Naive B cell (primary cell): ENCODE results near the gene ZNF333. TPM values are rescaled to one million over a fixed set of nuclear protein-coding genes. Genes with fewer than 3 reads are reported as not detected.
"Not testable (repeated sequence)": the region's sequence is repeated elsewhere in the genome, so short reads cannot be mapped to it uniquely, and the experiment has no call there.

Experiments
- ATAC-seq, 2 donors: fragments of 150-1000 bp; cut with Tn5 transposase; 2 replicates each; pipeline ENCODE4 v1.10.0; 2021; ENCODE audit warnings: low read depth in 2 of 2, mild to moderate bottlenecking in 2 of 2, moderate library complexity in 2 of 2
- DNase-seq: peaks from one replicate; pipeline ENCODE4 v3.0.0; 2022
- H3K27ac Mint-ChIP-seq, 6 donors: one replicate each; pipeline ENCODE4 v1.8.0; 2020 to 2022; ENCODE audit warnings: mild to moderate bottlenecking in 6 of 6, mixed read lengths in 6 of 6, moderate library complexity in 5 of 6, inconsistent platforms in 2 of 6
- H3K27me3 Mint-ChIP-seq, 3 donors: one replicate each; pipeline ENCODE4 v1.8.0; 2021 to 2022; ENCODE audit warnings: mixed read lengths in 3 of 3, mild to moderate bottlenecking in 1 of 3
- H3K36me3 Mint-ChIP-seq, 2 donors: one replicate each; pipeline ENCODE4 v1.8.0; 2020 to 2022; ENCODE audit warnings: mixed read lengths in 2 of 2, inconsistent platforms in 1 of 2, mild to moderate bottlenecking in 1 of 2
- H3K4me1 Mint-ChIP-seq, 3 donors: one replicate each; pipeline ENCODE4 v1.8.0; 2020 to 2022; ENCODE audit warnings: mixed read lengths in 3 of 3, inconsistent platforms in 1 of 3, mild to moderate bottlenecking in 1 of 3, moderate library complexity in 1 of 3
- H3K4me3 Mint-ChIP-seq, 8 donors: one replicate each; pipeline ENCODE4 v1.8.0; 2020 to 2022; ENCODE audit warnings: mild to moderate bottlenecking in 8 of 8, mixed read lengths in 8 of 8, moderate library complexity in 8 of 8, inconsistent platforms in 2 of 8
- H3K9me3 Mint-ChIP-seq, 7 donors: one replicate each; pipeline ENCODE4 v1.8.0; 2020 to 2022; ENCODE audit warnings: mixed read lengths in 7 of 7, mild to moderate bottlenecking in 5 of 7, inconsistent platforms in 2 of 7, moderate library complexity in 1 of 7
- polyA plus RNA-seq, 6 donors: library from polyadenylated mRNA; unstranded; fragments of 300-500 nt; fragmentation: Illumina TruSeq; gene quantifications; one replicate each; pipeline ENCODE4 v1.2.3, GENCODE V29; 2021; ENCODE audit warnings: low read depth in 6 of 6

ZNF333 gene
- polyA plus RNA-seq, 6 donors from 2014 or later = 8.6 to 18.1 (median 11.0) TPM

GRCh38 chr19:14775326-14775725 is 85.5 kb downstream of the ZNF333 start:
- Mint-ChIP-seq H3K4me3 (peak overlapping the region; percentile 0 to 89 (median 80)), H3K27me3 (peaks cover 3 to 31% (median 17%) of the 10 kb centered on the region in 3 donors), H3K4me1 (peaks cover 20 to 38% (median 25%) of the 10 kb centered on the region in 3 donors)
- H3K27ac Mint-ChIP-seq, ATAC-seq, H3K36me3 Mint-ChIP-seq, DNase-seq, H3K9me3 Mint-ChIP-seq: not testable (repeated sequence)

DNA sequence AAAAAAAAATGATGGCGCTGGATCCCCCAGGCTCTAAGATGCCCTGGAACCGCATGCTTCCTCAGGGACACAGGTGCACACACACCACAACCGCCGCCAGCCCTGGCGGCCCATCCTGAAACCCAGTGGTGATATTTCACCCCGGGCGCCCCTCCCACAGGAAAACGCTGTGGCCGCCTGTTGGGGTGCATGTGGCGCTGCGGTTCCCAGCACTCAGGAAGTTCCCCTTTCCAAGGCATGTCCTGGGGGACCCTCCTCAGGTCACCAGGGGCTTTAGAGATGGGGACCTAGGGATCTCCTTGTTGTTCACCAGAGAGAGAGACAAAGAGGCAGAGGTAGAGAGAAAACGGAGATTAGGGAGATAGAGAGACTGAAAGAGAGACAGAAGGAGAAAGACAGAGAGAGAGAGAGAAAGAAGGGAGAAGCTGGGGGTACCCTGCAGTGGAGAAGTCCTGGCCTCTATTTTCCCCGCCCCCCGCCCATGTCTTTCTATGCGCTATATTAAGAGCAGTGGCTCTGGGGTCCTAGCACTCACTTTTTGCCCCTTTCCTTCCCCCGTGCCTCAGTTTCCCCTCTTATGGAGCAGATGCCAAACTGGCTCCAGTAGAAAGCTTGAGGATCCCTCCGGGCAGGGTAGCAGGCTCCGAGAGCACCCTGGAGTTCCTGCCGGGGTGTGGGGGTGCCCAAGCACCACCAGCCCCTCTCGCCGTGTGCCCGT is 86.2 kb downstream of the ZNF333 start:
- DNase-seq (peak; percentile 11), ATAC-seq (no peak)
- H3K4me3 Mint-ChIP-seq = peak overlapping the region; percentile 67 to 89 (median 82)
- peaks cover 19 to 38% (median 28%) of the 10 kb centered on the region in 3 donors for H3K4me1 Mint-ChIP-seq
- no peaks in the 10 kb centered on the region for H3K36me3 Mint-ChIP-seq
- no peaks in the 10 kb centered on the region for H3K9me3 Mint-ChIP-seq
- H3K27me3 Mint-ChIP-seq = peaks cover 3 to 31% (median 17%) of the 10 kb centered on the region in 3 donors
- H3K27ac Mint-ChIP-seq = peak overlapping the region in 3 of 6 donors; percentile 17 to 95 (median 35)

GRCh38 chr19:14777645-14778044 is 87.8 kb downstream of the ZNF333 start:
- H3K36me3 Mint-ChIP-seq, ATAC-seq, H3K27ac Mint-ChIP-seq, H3K9me3 Mint-ChIP-seq, DNase-seq: not testable (repeated sequence)
- Mint-ChIP-seq H3K4me1 (peaks cover 16 to 35% (median 24%) of the 10 kb centered on the region in 3 donors), H3K4me3 (peak overlapping the region in 5 of 8 donors; percentile 21 to 81 (median 63)), H3K27me3 (peaks cover 3 to 31% (median 17%) of the 10 kb centered on the region in 3 donors)

- Mint-ChIP-seq H3K27me3 (peaks cover 3 to 31% (median 17%) of the 10 kb centered on the region in 3 donors), H3K27ac (peak within 1 kb of the TSS in 2 of 6 donors; percentile 32 to 49), H3K4me1 (peaks cover 16 to 40% (median 24%) of the 10 kb centered on the region in 3 donors), H3K4me3 (peak within 1 kb of the TSS in 5 of 8 donors; percentile 21 to 81 (median 63))
- not testable (repeated sequence) for ATAC-seq, H3K9me3 Mint-ChIP-seq, H3K36me3 Mint-ChIP-seq, DNase-seq
These were observed 88.4 kb downstream of the ZNF333 start, which contains the start of gene ADGRE2 for GRCh38 chr19:14778110-14778845. Gene ADGRE2, minus strand, starts transcription at chr19:14778560. Its CDS starts 1,804 bp downstream, at chr19:14776756.

DNA sequence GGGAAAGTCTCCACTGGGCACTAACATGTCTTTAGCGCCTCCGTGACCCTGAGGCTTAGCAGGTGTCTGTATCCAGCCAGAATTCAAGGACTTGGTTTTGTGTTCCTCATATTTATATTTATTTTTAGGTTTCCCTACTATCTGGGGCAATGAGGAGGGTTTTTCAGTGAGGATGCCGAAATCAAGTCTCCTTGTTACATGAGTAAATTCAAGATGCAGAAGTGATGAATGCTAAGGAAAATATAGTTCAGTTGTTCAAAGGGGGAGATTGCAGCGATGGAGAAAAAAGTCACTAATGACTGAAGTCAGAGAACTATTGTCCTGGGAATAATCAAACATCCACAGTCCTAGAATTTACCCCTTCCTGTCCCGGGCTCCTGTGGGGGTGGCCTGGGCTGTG is 89.3 kb downstream of the ZNF333 start:
- no peak overlapping the region for H3K4me3 Mint-ChIP-seq
- no peaks in the 10 kb centered on the region for H3K36me3 Mint-ChIP-seq
- peaks cover 12 to 45% (median 24%) of the 10 kb centered on the region in 3 donors for H3K4me1 Mint-ChIP-seq
- H3K9me3 Mint-ChIP-seq = no peaks in the 10 kb centered on the region
- peaks cover 3 to 24% (median 9%) of the 10 kb centered on the region in 3 donors for H3K27me3 Mint-ChIP-seq
- DNase-seq (no peak), ATAC-seq (no peak)
- no peak overlapping the region for H3K27ac Mint-ChIP-seq

GRCh38 chr19:14780622-14781225 is 90.9 kb downstream of the ZNF333 start:
- not testable (repeated sequence) for DNase-seq, H3K27ac Mint-ChIP-seq, H3K36me3 Mint-ChIP-seq, H3K9me3 Mint-ChIP-seq
- Mint-ChIP-seq H3K4me3 (peak overlapping the region in 1 of 8 donors; percentile 41), H3K4me1 (peaks cover 24 to 54% (median 35%) of the 10 kb centered on the region in 3 donors), H3K27me3 (peaks cover 3 to 18% (median 7%) of the 10 kb centered on the region in 3 donors)
- ATAC-seq = peak; percentile 44 to 50

DNA sequence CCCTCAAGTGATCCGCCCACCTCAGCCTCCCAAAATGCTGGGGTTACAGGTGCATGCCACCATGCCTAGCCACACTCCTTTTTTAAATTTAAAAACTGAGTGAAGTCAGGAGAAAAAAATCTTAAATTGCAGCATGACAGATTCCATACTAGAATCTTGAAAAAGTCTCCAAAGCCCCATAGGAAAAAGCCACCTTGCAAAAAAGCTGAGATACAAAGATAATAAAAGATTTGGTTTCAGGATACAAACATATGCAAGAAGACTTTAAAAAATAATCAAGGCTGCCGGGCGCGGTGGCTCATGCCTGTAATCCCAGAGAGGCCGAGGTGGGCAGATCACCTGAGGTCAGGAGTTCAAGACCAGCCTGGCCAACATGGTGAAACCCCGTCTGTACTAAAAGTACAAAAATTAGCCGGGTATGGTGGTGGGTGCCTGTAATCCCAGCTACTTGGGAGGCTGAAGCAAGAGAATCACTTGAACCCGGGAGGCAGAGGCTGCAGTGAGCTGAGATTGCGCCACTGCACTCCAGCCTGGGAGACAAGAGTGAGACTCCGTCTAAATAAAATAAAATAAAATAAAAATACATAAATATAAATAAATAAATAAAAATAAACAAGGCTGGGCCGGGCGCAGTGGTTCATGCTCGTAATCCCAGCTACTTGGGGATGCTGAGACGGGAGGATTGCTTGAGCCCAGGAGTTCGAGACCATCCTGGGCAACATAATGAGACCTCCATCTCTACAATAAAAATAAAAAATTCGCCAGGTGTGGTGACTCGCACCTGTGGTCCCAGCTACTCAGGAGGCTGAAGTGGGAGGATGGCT is 92.1 kb downstream of the ZNF333 start:
- H3K4me3 Mint-ChIP-seq, H3K27ac Mint-ChIP-seq, ATAC-seq, H3K9me3 Mint-ChIP-seq, DNase-seq, H3K27me3 Mint-ChIP-seq, H3K36me3 Mint-ChIP-seq: not testable (repeated sequence)
- H3K4me1 Mint-ChIP-seq = peaks cover 21 to 54% (median 34%) of the 10 kb centered on the region in 3 donors

GRCh38 chr19:14782626-14783409 is 93.0 kb downstream of the ZNF333 start:
- H3K4me3 Mint-ChIP-seq = peak overlapping the region in 1 of 8 donors; percentile 71
- peaks cover 20 to 59% (median 37%) of the 10 kb centered on the region in 3 donors for H3K4me1 Mint-ChIP-seq
- peaks cover 0 to 2% (median 0%) of the 10 kb centered on the region in 3 donors for H3K27me3 Mint-ChIP-seq
- no peak for ATAC-seq
- DNase-seq = no peak
- H3K9me3 Mint-ChIP-seq = peaks cover 0 to 2% (median 0%) of the 10 kb centered on the region in 7 donors
- H3K36me3 Mint-ChIP-seq = no peaks in the 10 kb centered on the region
- H3K27ac Mint-ChIP-seq = peak overlapping the region in 1 of 6 donors; percentile 52

Other genes starting within 250 kb of the ZNF333 start
- not detected for gene PTGER1, start 214.7 kb upstream of the ZNF333 start, polyA plus RNA-seq
- 10 to 100 TPM in 1 of 6 donors, 1 to 10 TPM in 5; 6.9 to 10.3 (median 7.5) TPM for gene GIPC1, start 193.9 kb upstream of the ZNF333 start, polyA plus RNA-seq
- gene DNAJB1, start 171.7 kb upstream of the ZNF333 start, polyA plus RNA-seq = 100 to 1,000 TPM in 2 of 6 donors, 10 to 100 TPM in 4; 73.1 to 113 (median 75.9) TPM
- 100 to 1,000 TPM in 5 of 6 donors, 10 to 100 TPM in 1; 95.6 to 169 (median 116) TPM for gene TECR, start 160.5 kb upstream of the ZNF333 start, polyA plus RNA-seq
- 100 to 1,000 TPM; 141 to 216 (median 170) TPM for gene NDUFB7, start 118.0 kb upstream of the ZNF333 start, polyA plus RNA-seq
- gene CLEC17A, start 107.0 kb upstream of the ZNF333 start, polyA plus RNA-seq = 100 to 1,000 TPM in 1 of 6 donors, 10 to 100 TPM in 5; 71.6 to 127 (median 93.6) TPM
- gene ADGRE3, start 15.2 kb upstream of the ZNF333 start, polyA plus RNA-seq = 1 to 10 TPM in 1 of 6 donors, under 1 TPM in 1, not detected in 4; 0.17 to 1.2 TPM
- gene ADGRE2, start 88.5 kb downstream of the ZNF333 start, polyA plus RNA-seq = under 1 TPM in 3 of 6 donors, not detected in 3; 0.13 to 0.51 (median 0.35) TPM
- not detected for gene OR7A5, start 145.1 kb downstream of the ZNF333 start, polyA plus RNA-seq
- gene OR7C1, start 145.1 kb downstream of the ZNF333 start, polyA plus RNA-seq = not detected
- gene OR7A10, start 158.9 kb downstream of the ZNF333 start, polyA plus RNA-seq = not detected
- gene OR7A17, start 196.1 kb downstream of the ZNF333 start, polyA plus RNA-seq = not detected